ENCODE measurements around the gene SAP30BP. TPM values are rescaled to one million over a fixed set of nuclear protein-coding genes. Genes with fewer than 3 reads are reported as not detected.
A peak's percentile ranks its signal among the peaks of the same experiment; 100 is the strongest.

The SAP30BP gene
- total RNA-seq, 1 experiment from 2014 or later: 89.7 TPM

DNA sequence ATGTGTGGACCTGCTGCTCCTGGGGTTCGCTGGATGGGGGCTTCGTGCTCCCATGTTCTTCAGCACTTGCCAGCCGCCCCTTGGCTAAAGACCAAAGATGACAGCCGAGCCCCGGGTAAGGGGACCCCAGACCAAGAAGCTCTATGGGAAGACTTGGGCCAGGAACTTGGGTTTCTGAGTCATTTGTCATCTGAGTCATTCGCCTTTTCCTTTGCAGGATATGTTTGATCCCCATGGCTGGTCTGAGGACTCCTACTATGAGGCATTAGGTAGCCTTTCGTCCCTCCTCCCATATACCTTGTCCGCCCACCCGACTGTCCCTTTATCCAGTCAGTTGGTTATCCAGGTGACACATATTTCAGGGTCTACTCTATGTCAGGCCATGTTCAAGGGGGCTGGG lies 36.5 kb downstream of the SAP30BP start:
- H3K9ac ChIP-seq (ENCODE audit: extremely low read depth, insufficient read length, low read length): no peak overlapping the region

More for the DNA sequence above, 36.5 kb downstream of the SAP30BP start:
- H3K27ac Mint-ChIP-seq: 0 out of 7 replicates have a peak overlapping the region, but pooled peaks of 1 of the 3 experiments have one; percentile 57
- Histone ChIP-seq H2BK12ac (ENCODE audit: insufficient read length, low read depth, low read length) (no peak overlapping the region), H3K4ac (ENCODE audit: low read depth, low read length) (no peak overlapping the region), H2BK120ac (ENCODE audit: low read depth, low read length, poor library complexity, severe bottlenecking) (no peak overlapping the region), H4K20me1 (ENCODE audit: control insufficient read depth, insufficient read depth, insufficient read length) (no peaks in the 10 kb centered on the region), H2AK5ac (ENCODE audit: insufficient read length, low read length) (no peak overlapping the region), H2BK20ac (ENCODE audit: low read depth, low read length, poor library complexity, severe bottlenecking) (no peak overlapping the region), H3K23me2 (ENCODE audit: insufficient read length, low read depth, low read length, poor library complexity, severe bottlenecking) (no peaks in the 10 kb centered on the region), H4K8ac (replicated peaks; ENCODE audit: insufficient read length, low read depth, low read length) (no peak overlapping the region), H3K4me1 (ENCODE audit: insufficient read depth, low read length) (no peaks in the 10 kb centered on the region), H4K5ac (ENCODE audit: insufficient read length, low read depth, low read length) (no peak overlapping the region), H2AFZ (ENCODE audit: low read length) (no peak overlapping the region), H3K79me2 (ENCODE audit: insufficient read depth, low read length) (no peaks in the 10 kb centered on the region), H3K27ac (ENCODE audit: insufficient read length, low read depth, low read length) (no peak overlapping the region), H3K14ac (ENCODE audit: insufficient read depth, low read length) (no peak overlapping the region), H3T11ph (ENCODE audit: low read length) (no peak overlapping the region), H3K23ac (ENCODE audit: insufficient read length, low read depth, low read length) (no peak overlapping the region), H3K27me3 (ENCODE audit: insufficient read depth, low read length) (no peaks in the 10 kb centered on the region), H3K18ac (ENCODE audit: insufficient read length, low read depth, low read length) (no peak overlapping the region), H4K91ac (ENCODE audit: insufficient read length, low read depth, low read length) (no peak overlapping the region), H2BK15ac (ENCODE audit: low read depth, low read length) (no peak overlapping the region), H2BK5ac (ENCODE audit: insufficient read length, low read length) (no peak overlapping the region), H3K79me1 (ENCODE audit: insufficient read depth, low read depth, low read length, poor library complexity, severe bottlenecking) (no peaks in the 10 kb centered on the region), H3K4me2 (ENCODE audit: insufficient read depth, insufficient read length, low read length) (no peak overlapping the region), H3K56ac (ENCODE audit: insufficient read length, low read depth, low read length) (no peak overlapping the region), H3K9me3 (ENCODE audit: control insufficient read depth, low read depth, low read length) (no peaks in the 10 kb centered on the region)
- no peaks in the 10 kb centered on the region for H3K4me1 Mint-ChIP-seq
- WGBS (ENCODE audit: extremely low coverage, insufficient read length, low lambda C conversion rate): no CpG with 5 or more reads among the region's 9 CpGs
- H3K4me3 Mint-ChIP-seq: no peak overlapping the region
- H3K27me3 Mint-ChIP-seq (ENCODE audit: low read depth): no peaks in the 10 kb centered on the region
- DNase-seq: no peak
- no peaks in the 10 kb centered on the region for H3K9me3 Mint-ChIP-seq
- peaks cover 31 to 91% (median 67%) of the 10 kb centered on the region in 3 experiments for H3K36me3 Mint-ChIP-seq (ENCODE audit: insufficient read depth in 1 of 3, low read depth in 3 of 3)
- TF ChIP-seq, protein P1, sequence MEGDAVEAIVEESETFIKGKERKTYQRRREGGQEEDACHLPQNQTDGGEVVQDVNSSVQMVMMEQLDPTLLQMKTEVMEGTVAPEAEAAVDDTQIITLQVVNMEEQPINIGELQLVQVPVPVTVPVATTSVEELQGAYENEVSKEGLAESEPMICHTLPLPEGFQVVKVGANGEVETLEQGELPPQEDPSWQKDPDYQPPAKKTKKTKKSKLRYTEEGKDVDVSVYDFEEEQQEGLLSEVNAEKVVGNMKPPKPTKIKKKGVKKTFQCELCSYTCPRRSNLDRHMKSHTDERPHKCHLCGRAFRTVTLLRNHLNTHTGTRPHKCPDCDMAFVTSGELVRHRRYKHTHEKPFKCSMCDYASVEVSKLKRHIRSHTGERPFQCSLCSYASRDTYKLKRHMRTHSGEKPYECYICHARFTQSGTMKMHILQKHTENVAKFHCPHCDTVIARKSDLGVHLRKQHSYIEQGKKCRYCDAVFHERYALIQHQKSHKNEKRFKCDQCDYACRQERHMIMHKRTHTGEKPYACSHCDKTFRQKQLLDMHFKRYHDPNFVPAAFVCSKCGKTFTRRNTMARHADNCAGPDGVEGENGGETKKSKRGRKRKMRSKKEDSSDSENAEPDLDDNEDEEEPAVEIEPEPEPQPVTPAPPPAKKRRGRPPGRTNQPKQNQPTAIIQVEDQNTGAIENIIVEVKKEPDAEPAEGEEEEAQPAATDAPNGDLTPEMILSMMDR (conservative IDR thresholded peaks at IDR 0.05): no peak

Data from H9 (cell line).